Camera-type eye (tissue), 1 donor: Measurements from ENCODE around the gene FCRL2. TPM values are rescaled to one million over a fixed set of nuclear protein-coding genes. Genes with fewer than 3 reads are reported as not detected.

ENCODE experiments used
- total RNA-seq: library from RNA; depleted of rRNA; stranded (reverse); fragments of >200 nt; gene quantifications from one replicate; pipeline ENCODE4 v1.2.3, GENCODE V29; 2014

Gene FCRL2
- 0.27 TPM for total RNA-seq

GRCh38 chr1:157776971-157777391, at the start of gene FCRL2:
TSS of gene FCRL2 (minus strand) at chr1:157777132. CDS start at chr1:157777073, 59 bp downstream.

GRCh38 chr1:157819896-157820295, 43.0 kb upstream of the FCRL2 start, which contains the start of gene FCRL1:
TSS of gene FCRL1 (minus strand) at chr1:157820120. CDS start at chr1:157820037, 83 bp downstream.

GRCh38 chr1:157700732-157701131, 76.2 kb downstream of the FCRL2 start, which contains the start of gene FCRL3:
TSS of gene FCRL3 (minus strand) at chr1:157700769. CDS start at chr1:157700489, 280 bp downstream.

Other genes with a start within 250 kb of the FCRL2 start
- not detected for gene FCRL5, start 224.6 kb downstream of the FCRL2 start, total RNA-seq
- gene FCRL4, start 179.0 kb downstream of the FCRL2 start, total RNA-seq, result not detected
- 0.33 TPM for gene FCRL3, start 76.4 kb downstream of the FCRL2 start, total RNA-seq
- gene FCRL1, start 43.0 kb upstream of the FCRL2 start, total RNA-seq, result 0.44 TPM
- not detected for gene CD5L, start 64.7 kb upstream of the FCRL2 start, total RNA-seq
- 80.8 TPM for gene KIRREL1, start 216.5 kb upstream of the FCRL2 start, total RNA-seq